HEK293T (cell line): ENCODE measurements around the gene TTC28.
"Not testable (repeated sequence)": the region's sequence is repeated elsewhere in the genome, so short reads cannot be mapped to it uniquely, and the experiment has no call there.

Experiments
- CTCF ChIA-PET: fragments of 350-600 bp; formaldehyde crosslinking; extraction: SDS; loops from one replicate; lab custom pipeline; 2021; ENCODE audit warnings: antibody characterized with exemption, inconsistent platforms; lab: Yijun Ruan, JAX
- POLR2A ChIA-PET: fragments of 350-600 bp; formaldehyde crosslinking; extraction: SDS; loops from one replicate; lab custom pipeline; 2020; ENCODE audit warnings: antibody characterized with exemption, inconsistent platforms; lab: Yijun Ruan, JAX
- DNase-seq: peaks from one replicate; pipeline ENCODE4 v3.0.0; 2012; ENCODE audit warnings: mixed read lengths; ENCODE audit errors: extremely low spot score
- ARNT ChIP-seq: fragments of 450-650 bp; IDR thresholded peaks from 2 replicates; pipeline ENCODE4 v1.6.1; 2017; ENCODE audit warnings: mild to moderate bottlenecking
- BHLHE40 ChIP-seq: fragments of 450-650 bp; IDR thresholded peaks from 2 replicates; pipeline ENCODE4 v1.6.1; 2016; ENCODE audit warnings: mild to moderate bottlenecking, moderate library complexity, borderline replicate concordance
- CTBP1 ChIP-seq: fragments of 450-650 bp; IDR thresholded peaks from 2 replicates; pipeline ENCODE4 v1.6.1; 2016; ENCODE audit warnings: borderline replicate concordance
- ELF4 ChIP-seq: fragments of 450-650 bp; IDR thresholded peaks from 2 replicates; pipeline ENCODE4 v1.6.1; 2017; ENCODE audit warnings: antibody characterized with exemption
- FOXA1 ChIP-seq: fragments of 450-650 bp; IDR thresholded peaks from 2 replicates; pipeline ENCODE4 v1.6.1; 2016; ENCODE audit warnings: mild to moderate bottlenecking
- FOXK2 ChIP-seq: fragments of 450-650 bp; IDR thresholded peaks from 2 replicates; pipeline ENCODE4 v1.6.1; 2016; ENCODE audit warnings: mild to moderate bottlenecking
- FOXM1 ChIP-seq: fragments of 450-650 bp; IDR thresholded peaks from 2 replicates; pipeline ENCODE4 v1.6.1; 2017; ENCODE audit warnings: mild to moderate bottlenecking, borderline replicate concordance
- HDGF ChIP-seq: fragments of 450-650 bp; IDR thresholded peaks from 2 replicates; pipeline ENCODE4 v1.6.1; 2017; ENCODE audit warnings: antibody characterized with exemption, borderline replicate concordance
- L3MBTL2 ChIP-seq: fragments of 450-650 bp; conservative IDR thresholded peaks from 2 replicates; pipeline ENCODE4 v1.6.1; 2016; ENCODE audit warnings: mild to moderate bottlenecking
- LEF1 ChIP-seq: fragments of 450-650 bp; IDR thresholded peaks from 2 replicates; pipeline ENCODE4 v1.6.1; 2017; ENCODE audit warnings: mild to moderate bottlenecking, borderline replicate concordance
- NFRKB ChIP-seq: fragments of 450-650 bp; IDR thresholded peaks from 2 replicates; pipeline ENCODE4 v1.6.1; 2016; ENCODE audit warnings: mild to moderate bottlenecking, moderate library complexity
- PKNOX1 ChIP-seq: fragments of 450-650 bp; IDR thresholded peaks from 2 replicates; pipeline ENCODE4 v1.6.1; 2016
- SP1 ChIP-seq: fragments of 450-650 bp; IDR thresholded peaks from 2 replicates; pipeline ENCODE4 v1.6.1; 2017
- SUZ12 ChIP-seq: fragments of 450-650 bp; IDR thresholded peaks from 2 replicates; pipeline ENCODE4 v1.6.1; 2016; ENCODE audit warnings: mild to moderate bottlenecking
- TARDBP ChIP-seq: fragments of 450-650 bp; IDR thresholded peaks from 2 replicates; pipeline ENCODE4 v1.6.1; 2016
- ZNF384 ChIP-seq: fragments of 450-650 bp; IDR thresholded peaks from 2 replicates; pipeline ENCODE4 v1.6.1; 2016

TTC28 gene

GRCh38 chr22:28217277-28217676, 462.4 kb downstream of the TTC28 start:
- CTCF ChIA-PET, result no interaction called here
- TF ChIP-seq L3MBTL2 (no peak), LEF1 (no peak), SP1 (no peak), ARNT (no peak), BHLHE40 (no peak), FOXM1 (no peak), SUZ12 (no peak), NFRKB (no peak), FOXA1 (no peak), ELF4 (no peak), CTBP1 (no peak), ZNF384 (no peak), TARDBP (no peak), HDGF (no peak), FOXK2 (no peak)
- POLR2A ChIA-PET, result no interaction called here
- DNase-seq, result no peak

GRCh38 chr22:28214750-28215149, 464.9 kb downstream of the TTC28 start:
- POLR2A ChIA-PET, CTCF ChIA-PET, DNase-seq: not testable (repeated sequence)

- CTCF ChIA-PET, DNase-seq, POLR2A ChIA-PET: not testable (repeated sequence)
Observed at GRCh38 chr22:28209457-28209856, 470.2 kb downstream of the TTC28 start.

GRCh38 chr22:28208787-28209186, 470.9 kb downstream of the TTC28 start:
- ChIA-PET POLR2A (no interaction called here), CTCF (interaction anchor here (1.4 kb wide), 1 partner anchor 12 kb away, joined by 3 read pairs; no protein-coding TSS in a partner anchor)
- TF ChIP-seq NFRKB (no peak), SP1 (no peak), ELF4 (no peak), ZNF384 (no peak), L3MBTL2 (no peak), LEF1 (no peak), ARNT (no peak), SUZ12 (no peak), FOXK2 (no peak), FOXA1 (no peak), TARDBP (no peak), PKNOX1 (no peak), BHLHE40 (no peak), CTBP1 (no peak), FOXM1 (no peak), HDGF (no peak)
- DNase-seq, result no peak

GRCh38 chr22:28208036-28208435, 471.6 kb downstream of the TTC28 start:
- no peak for DNase-seq
- ChIA-PET CTCF (interaction anchor here (1.4 kb wide), 1 partner anchor 13 kb away, joined by 3 read pairs; no protein-coding TSS in a partner anchor), POLR2A (no interaction called here)
- TF ChIP-seq LEF1 (no peak), NFRKB (no peak), ZNF384 (no peak), ARNT (no peak), CTBP1 (no peak), PKNOX1 (no peak), ELF4 (no peak), HDGF (no peak), BHLHE40 (no peak), L3MBTL2 (no peak), SUZ12 (no peak), SP1 (no peak), FOXA1 (no peak), FOXM1 (no peak), TARDBP (no peak), FOXK2 (no peak)

- CTCF ChIA-PET, result interaction anchor here (1.4 kb wide), 1 partner anchor 13 kb away, joined by 3 read pairs; no protein-coding TSS in a partner anchor
- no peak for TF ChIP-seq CTBP1
- TF ChIP-seq TARDBP, result no peak
- TF ChIP-seq ELF4, result no peak
- TF ChIP-seq FOXA1, result no peak
- no peak for TF ChIP-seq ARNT
- TF ChIP-seq SUZ12, result no peak
- TF ChIP-seq HDGF, result no peak
- TF ChIP-seq L3MBTL2, result no peak
- TF ChIP-seq LEF1, result no peak
- TF ChIP-seq SP1, result no peak
- TF ChIP-seq NFRKB, result no peak
- no peak for TF ChIP-seq FOXK2
- no peak for TF ChIP-seq PKNOX1
- TF ChIP-seq ZNF384, result no peak
- TF ChIP-seq BHLHE40, result no peak
- TF ChIP-seq FOXM1, result no peak
- DNase-seq, result no peak
- POLR2A ChIA-PET, result no interaction called here
Observed at GRCh38 chr22:28207281-28208030, 472.2 kb downstream of the TTC28 start.
